ENCODE measurements around the gene MUC5AC.

The MUC5AC gene

DNA sequence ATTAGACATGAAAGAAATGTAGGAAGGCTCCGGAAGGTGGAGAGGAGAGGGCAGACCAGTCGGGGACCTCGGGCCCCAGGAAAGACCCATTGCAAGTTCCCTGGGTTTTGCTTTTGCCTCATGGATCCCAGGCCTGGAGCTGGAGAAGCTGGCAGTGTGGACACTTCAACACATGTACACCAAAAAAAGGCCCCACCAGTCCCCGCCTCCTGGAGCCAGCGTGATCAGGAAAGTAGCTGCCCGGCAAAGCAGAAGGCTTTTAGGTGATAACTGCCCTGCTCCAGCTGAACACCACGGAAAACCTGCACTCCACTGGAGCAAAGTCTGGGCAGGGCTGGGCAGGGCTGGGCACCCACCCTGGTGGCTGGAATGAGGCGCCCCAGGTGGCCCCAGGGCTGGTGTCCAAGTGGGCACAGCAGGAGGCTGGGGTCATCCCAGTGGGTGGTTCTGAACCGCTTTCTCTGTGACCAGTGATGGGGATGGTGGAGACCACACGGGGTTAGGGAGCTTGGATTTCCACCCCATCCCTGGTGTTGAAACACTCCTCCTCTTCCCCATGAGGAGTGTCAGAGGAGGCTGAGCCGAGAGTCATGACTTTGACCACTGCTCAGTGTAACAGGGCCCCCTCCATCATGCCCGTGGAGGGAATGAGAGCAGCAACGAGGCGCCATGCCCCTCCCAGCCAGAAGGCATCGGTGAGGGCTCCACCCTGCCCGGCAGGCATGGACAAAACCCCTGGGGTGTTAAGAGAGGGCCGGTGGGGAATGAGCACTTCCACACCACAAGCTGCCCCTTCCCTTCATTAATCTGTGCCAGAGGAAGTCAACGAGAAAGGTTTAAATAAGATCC lies 16.9 kb upstream of the MUC5AC start:
- ChIA-PET POLR2A (no interaction called here), CTCF (interaction anchor here (1.2 kb wide), 1 partner anchor 26 kb away, joined by 4 read pairs; no protein-coding TSS in a partner anchor)
- DNase-seq (ENCODE audit: extremely low spot score) = no peak
- TF ChIP-seq NFRKB (IDR thresholded peaks at IDR 0.05) = no peak
- no peak for TF ChIP-seq HDGF (IDR thresholded peaks at IDR 0.05; ENCODE audit: borderline replicate concordance)
- no peak for TF ChIP-seq ZNF384 (IDR thresholded peaks at IDR 0.05)
- TF ChIP-seq CTBP1 (IDR thresholded peaks at IDR 0.05; ENCODE audit: borderline replicate concordance) = no peak
- TF ChIP-seq SP1 (IDR thresholded peaks at IDR 0.05) = no peak
- TF ChIP-seq, protein P1, sequence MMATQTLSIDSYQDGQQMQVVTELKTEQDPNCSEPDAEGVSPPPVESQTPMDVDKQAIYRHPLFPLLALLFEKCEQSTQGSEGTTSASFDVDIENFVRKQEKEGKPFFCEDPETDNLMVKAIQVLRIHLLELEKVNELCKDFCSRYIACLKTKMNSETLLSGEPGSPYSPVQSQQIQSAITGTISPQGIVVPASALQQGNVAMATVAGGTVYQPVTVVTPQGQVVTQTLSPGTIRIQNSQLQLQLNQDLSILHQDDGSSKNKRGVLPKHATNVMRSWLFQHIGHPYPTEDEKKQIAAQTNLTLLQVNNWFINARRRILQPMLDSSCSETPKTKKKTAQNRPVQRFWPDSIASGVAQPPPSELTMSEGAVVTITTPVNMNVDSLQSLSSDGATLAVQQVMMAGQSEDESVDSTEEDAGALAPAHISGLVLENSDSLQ (IDR thresholded peaks at IDR 0.05) = no peak
- no peak for TF ChIP-seq BHLHE40 (IDR thresholded peaks at IDR 0.05; ENCODE audit: borderline replicate concordance)

DNA sequence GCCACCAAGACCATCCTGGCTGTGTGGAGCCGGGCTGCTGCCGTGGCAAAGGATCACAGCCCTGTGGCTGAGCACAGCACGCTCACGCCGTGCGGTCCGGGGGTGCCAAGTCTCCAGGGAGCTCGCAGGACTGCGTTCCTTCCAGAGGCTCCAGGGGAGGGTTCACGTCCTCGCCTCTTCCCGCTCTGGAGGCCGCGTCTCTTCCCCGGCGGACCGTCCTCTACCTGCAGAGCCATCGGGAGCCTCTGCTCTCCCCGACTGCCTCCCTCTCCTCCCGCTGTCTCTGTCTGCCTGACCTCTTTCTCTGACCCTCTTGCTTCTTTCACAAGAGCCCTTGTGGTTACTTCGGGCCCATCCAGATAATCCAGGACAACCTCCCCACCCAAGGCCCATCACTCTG lies 11.4 kb upstream of the MUC5AC start:
- TF ChIP-seq BHLHE40 (IDR thresholded peaks at IDR 0.05; ENCODE audit: borderline replicate concordance) (no peak), HDGF (IDR thresholded peaks at IDR 0.05; ENCODE audit: borderline replicate concordance) (no peak), L3MBTL2 (conservative IDR thresholded peaks at IDR 0.05) (no peak), ARNT (IDR thresholded peaks at IDR 0.05) (no peak), ZNF384 (IDR thresholded peaks at IDR 0.05) (no peak), NFRKB (IDR thresholded peaks at IDR 0.05) (no peak), LEF1 (IDR thresholded peaks at IDR 0.05; ENCODE audit: borderline replicate concordance) (no peak), CTBP1 (IDR thresholded peaks at IDR 0.05; ENCODE audit: borderline replicate concordance) (no peak), FOXA1 (IDR thresholded peaks at IDR 0.05) (no peak), SUZ12 (IDR thresholded peaks at IDR 0.05) (no peak), SP1 (IDR thresholded peaks at IDR 0.05) (no peak), ELF4 (IDR thresholded peaks at IDR 0.05) (no peak)
- TF ChIP-seq, protein P1 (IDR thresholded peaks at IDR 0.05) = no peak
- ChIA-PET POLR2A (no interaction called here), CTCF (no interaction called here)
- no peak for DNase-seq (ENCODE audit: extremely low spot score)

DNA sequence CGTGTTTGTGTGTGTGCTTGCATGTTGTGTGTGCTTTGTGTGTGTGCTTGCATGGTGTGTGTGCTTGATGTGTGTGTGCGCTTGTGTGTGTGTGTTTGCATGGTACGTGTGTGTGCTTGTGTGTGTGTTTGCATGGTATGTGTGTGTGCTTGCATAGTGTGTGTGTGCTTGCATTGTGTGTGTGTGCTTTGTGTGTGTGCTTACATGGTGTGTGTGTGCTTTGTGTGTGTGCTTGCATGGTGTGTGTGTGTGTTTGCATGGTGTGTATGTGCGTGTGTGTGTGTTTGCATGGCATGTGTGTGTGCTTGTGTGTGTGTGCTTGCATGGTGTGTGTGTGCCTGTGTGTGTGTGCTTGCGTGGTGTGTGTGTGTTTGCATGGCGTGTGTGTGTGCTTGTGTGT lies 10.0 kb upstream of the MUC5AC start:
- POLR2A ChIA-PET = no interaction called here
- TF ChIP-seq LEF1 (IDR thresholded peaks at IDR 0.05; ENCODE audit: borderline replicate concordance) (no peak), CTBP1 (IDR thresholded peaks at IDR 0.05; ENCODE audit: borderline replicate concordance) (no peak), BHLHE40 (IDR thresholded peaks at IDR 0.05; ENCODE audit: borderline replicate concordance) (no peak), ARNT (IDR thresholded peaks at IDR 0.05) (no peak), ELF4 (IDR thresholded peaks at IDR 0.05) (no peak), ZNF384 (IDR thresholded peaks at IDR 0.05) (no peak), SUZ12 (IDR thresholded peaks at IDR 0.05) (no peak), FOXM1 (IDR thresholded peaks at IDR 0.05; ENCODE audit: borderline replicate concordance) (no peak), L3MBTL2 (conservative IDR thresholded peaks at IDR 0.05) (no peak), SP1 (IDR thresholded peaks at IDR 0.05) (no peak), HDGF (IDR thresholded peaks at IDR 0.05; ENCODE audit: borderline replicate concordance) (no peak), TARDBP (IDR thresholded peaks at IDR 0.05) (no peak)
- TF ChIP-seq, protein P1 (IDR thresholded peaks at IDR 0.05) = no peak
- CTCF ChIA-PET = no interaction called here
- no peak for DNase-seq (ENCODE audit: extremely low spot score)

DNA sequence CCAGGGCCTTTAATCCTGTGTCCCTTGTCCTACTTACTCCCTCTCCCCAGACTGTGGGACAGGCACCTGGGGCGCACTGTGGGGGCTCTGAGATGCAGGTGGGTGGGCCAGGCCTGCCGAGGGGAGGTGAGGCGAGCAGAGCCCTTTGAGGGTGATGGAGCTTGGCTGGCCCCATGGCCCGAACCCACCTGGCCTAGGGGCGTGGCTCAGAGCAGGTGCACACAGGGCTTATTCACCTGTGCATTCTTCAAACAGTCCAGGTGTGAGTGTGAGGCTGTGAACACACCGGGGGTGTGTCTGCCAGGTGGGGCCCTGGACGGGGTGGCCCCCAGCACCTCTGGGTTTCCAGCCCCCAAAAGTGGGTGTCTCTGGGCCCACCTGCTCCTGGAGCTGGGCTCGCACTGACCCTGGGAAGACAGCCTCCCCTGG lies 9.0 kb upstream of the MUC5AC start:
- CTCF ChIA-PET = no interaction called here
- TF ChIP-seq SP1 (IDR thresholded peaks at IDR 0.05) (no peak), NFRKB (IDR thresholded peaks at IDR 0.05) (no peak), ELF4 (IDR thresholded peaks at IDR 0.05) (no peak), ARNT (IDR thresholded peaks at IDR 0.05) (no peak), SUZ12 (IDR thresholded peaks at IDR 0.05) (no peak), LEF1 (IDR thresholded peaks at IDR 0.05; ENCODE audit: borderline replicate concordance) (no peak), ZNF384 (IDR thresholded peaks at IDR 0.05) (no peak), BHLHE40 (IDR thresholded peaks at IDR 0.05; ENCODE audit: borderline replicate concordance) (no peak), FOXA1 (IDR thresholded peaks at IDR 0.05) (no peak), FOXK2 (IDR thresholded peaks at IDR 0.05) (no peak), CTBP1 (IDR thresholded peaks at IDR 0.05; ENCODE audit: borderline replicate concordance) (no peak), HDGF (IDR thresholded peaks at IDR 0.05; ENCODE audit: borderline replicate concordance) (no peak), TARDBP (IDR thresholded peaks at IDR 0.05) (no peak), L3MBTL2 (conservative IDR thresholded peaks at IDR 0.05) (no peak), FOXM1 (IDR thresholded peaks at IDR 0.05; ENCODE audit: borderline replicate concordance) (no peak)
- TF ChIP-seq, protein P1 (IDR thresholded peaks at IDR 0.05) = no peak
- DNase-seq (ENCODE audit: extremely low spot score) = no peak
- POLR2A ChIA-PET = no interaction called here

DNA sequence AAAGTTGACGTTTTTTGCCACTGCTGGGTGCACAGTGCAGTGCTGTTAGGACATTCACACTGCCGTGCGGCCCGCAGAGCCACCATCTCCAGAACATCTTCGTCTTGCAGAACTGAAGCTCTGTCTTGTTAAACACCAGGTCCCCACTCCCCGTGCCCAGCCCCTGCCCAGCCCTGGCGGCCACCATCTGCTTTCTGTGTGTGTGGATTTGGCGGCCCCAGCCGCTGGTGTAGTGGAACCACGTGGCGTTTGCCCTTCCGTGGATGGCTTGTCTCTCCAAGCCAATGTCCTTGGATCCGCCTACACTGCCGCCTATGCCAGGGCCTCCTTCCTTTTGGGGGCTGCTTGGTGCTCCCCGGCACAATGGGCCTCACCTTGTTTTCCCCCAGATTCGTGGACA lies 8.2 kb upstream of the MUC5AC start:
- ChIA-PET CTCF (no interaction called here), POLR2A (no interaction called here)
- no peak for DNase-seq (ENCODE audit: extremely low spot score)
- TF ChIP-seq FOXA1 (IDR thresholded peaks at IDR 0.05) = no peak
- no peak for TF ChIP-seq SP1 (IDR thresholded peaks at IDR 0.05)
- no peak for TF ChIP-seq NFRKB (IDR thresholded peaks at IDR 0.05)
- no peak for TF ChIP-seq CTBP1 (IDR thresholded peaks at IDR 0.05; ENCODE audit: borderline replicate concordance)
- no peak for TF ChIP-seq FOXK2 (IDR thresholded peaks at IDR 0.05)
- TF ChIP-seq, protein P1 (IDR thresholded peaks at IDR 0.05) = no peak
- TF ChIP-seq SUZ12 (IDR thresholded peaks at IDR 0.05) = no peak

Data from HEK293T (cell line).